ENCODE data around the gene RBM19. TPM values are rescaled to one million over a fixed set of nuclear protein-coding genes. Genes with fewer than 3 reads are reported as not detected.
A peak's percentile ranks its signal among the peaks of the same experiment; 100 is the strongest.

RBM19 gene
- total RNA-seq, 1 experiment from 2014 or later = 61.7 TPM

DNA sequence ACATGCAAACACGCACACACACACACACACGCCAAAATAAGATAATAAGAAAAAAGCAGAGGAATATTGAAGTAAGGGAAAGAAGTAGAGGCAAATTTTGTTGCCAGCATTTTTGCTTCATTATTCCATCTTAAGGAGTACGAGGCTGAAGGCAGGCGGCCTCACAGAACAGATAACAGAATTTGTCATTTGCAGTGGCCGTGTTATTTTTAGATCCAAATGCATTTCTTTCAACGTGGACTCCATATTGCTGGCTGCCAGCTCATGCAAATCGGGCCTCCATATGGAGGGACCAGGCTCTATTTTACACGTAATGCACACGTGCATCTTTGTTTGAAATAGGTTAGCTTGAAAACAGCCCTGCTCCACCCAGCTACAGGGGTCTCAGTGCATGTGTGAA, 172.9 kb downstream of the RBM19 start:
- Histone ChIP-seq H4K20me1 (ENCODE audit: low read length) (no peaks in the 10 kb centered on the region), H3K4me3 (ENCODE audit: low read length) (no peak overlapping the region), H3K9ac (ENCODE audit: low read length) (no peak overlapping the region), H3F3A (ENCODE audit: low read length, unreplicated experiment) (no peaks in the 10 kb centered on the region), H3K79me2 (ENCODE audit: low read length) (no peaks in the 10 kb centered on the region), H2AFZ (ENCODE audit: low read length) (no peak overlapping the region), H3K36me3 (ENCODE audit: low read depth, low read length) (no peaks in the 10 kb centered on the region), H3K27me3 (ENCODE audit: low read length) (no peaks in the 10 kb centered on the region), H3K27ac (ENCODE audit: low read length) (no peak overlapping the region), H3K4me2 (ENCODE audit: low read length) (no peak overlapping the region), H3K9me3 (ENCODE audit: low read length) (no peaks in the 10 kb centered on the region), H3K4me1 (ENCODE audit: insufficient read depth, low read length) (peaks cover 4% of the 10 kb centered on the region), H3K9me2 (replicated peaks; ENCODE audit: low read length) (no peaks in the 10 kb centered on the region)
- ChIA-PET POLR2A (ENCODE audit: unreplicated experiment) (interaction anchor here (0.7 kb wide), 1 partner anchor 1207 kb away, joined by 3 read pairs; no protein-coding TSS in a partner anchor), CTCF (no interaction called here)
- no peak for DNase-seq
- intact Hi-C loops (cut with micrococcal nuclease) = no loop called here
- BruUV-seq (replicated peaks) = no TSS peak
- TF ChIP-seq CTCF (conservative IDR thresholded peaks at IDR 0.05; ENCODE audit: low read depth, low read length) = no peak
- no peak for TF ChIP-seq EZH2 (IDR thresholded peaks at IDR 0.05; ENCODE audit: low read length, unreplicated experiment)
- TF ChIP-seq EZH2phosphoT487 (IDR thresholded peaks at IDR 0.05; ENCODE audit: borderline replicate concordance, low read length) = no peak
- ATAC-seq = no peak

DNA sequence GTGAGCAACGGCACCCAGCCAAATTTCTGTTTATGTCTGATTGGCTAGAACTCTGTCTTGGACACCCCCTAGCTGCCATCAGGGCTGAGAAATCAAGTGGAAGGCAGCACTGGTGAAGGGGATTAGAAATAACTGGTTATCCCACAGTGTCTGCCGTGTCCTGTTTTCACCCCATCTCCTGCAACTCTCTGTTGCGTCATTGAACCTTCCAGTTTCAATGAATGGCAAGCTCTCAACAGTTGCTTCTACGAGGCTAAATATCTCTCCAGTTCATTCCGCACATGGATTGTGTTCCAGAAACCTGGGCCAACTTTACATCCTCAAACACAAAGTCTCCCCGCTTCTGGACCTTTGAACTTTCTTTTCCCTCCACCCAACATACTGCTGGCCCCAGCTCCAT, 173.7 kb downstream of the RBM19 start:
- peaks cover 12% of the 10 kb centered on the region for H3K4me1 ChIP-seq (ENCODE audit: insufficient read depth, low read length)
- H3K9ac ChIP-seq (ENCODE audit: low read length) = no peak overlapping the region
- ATAC-seq (no peak), DNase-seq (no peak)
- POLR2A ChIA-PET (ENCODE audit: unreplicated experiment) = no interaction called here
- H3K27me3 ChIP-seq (ENCODE audit: low read length) = no peaks in the 10 kb centered on the region
- CTCF ChIA-PET = no interaction called here
- intact Hi-C loops (cut with micrococcal nuclease) = no loop called here
- H3K9me3 ChIP-seq (ENCODE audit: low read length) = no peaks in the 10 kb centered on the region
- no peaks in the 10 kb centered on the region for H3F3A ChIP-seq (ENCODE audit: low read length, unreplicated experiment)
- BruUV-seq (replicated peaks) = no TSS peak
- no peak overlapping the region for H3K27ac ChIP-seq (ENCODE audit: low read length)
- H3K4me3 ChIP-seq (ENCODE audit: low read length) = no peak overlapping the region
- no peaks in the 10 kb centered on the region for H3K9me2 ChIP-seq (replicated peaks; ENCODE audit: low read length)
- H4K20me1 ChIP-seq (ENCODE audit: low read length) = no peaks in the 10 kb centered on the region
- H3K79me2 ChIP-seq (ENCODE audit: low read length) = no peaks in the 10 kb centered on the region
- H3K36me3 ChIP-seq (ENCODE audit: low read depth, low read length) = no peaks in the 10 kb centered on the region
- H2AFZ ChIP-seq (ENCODE audit: low read length) = no peak overlapping the region
- no peak overlapping the region for H3K4me2 ChIP-seq (ENCODE audit: low read length)
- TF ChIP-seq EZH2 (IDR thresholded peaks at IDR 0.05; ENCODE audit: low read length, unreplicated experiment) = no peak
- no peak for TF ChIP-seq CTCF (conservative IDR thresholded peaks at IDR 0.05; ENCODE audit: low read depth, low read length)
- TF ChIP-seq EZH2phosphoT487 (IDR thresholded peaks at IDR 0.05; ENCODE audit: borderline replicate concordance, low read length) = no peak

GRCh38 chr12:113788020-113788856, 177.9 kb downstream of the RBM19 start:
- TF ChIP-seq CTCF (conservative IDR thresholded peaks at IDR 0.05; ENCODE audit: low read depth, low read length) (no peak), EZH2phosphoT487 (IDR thresholded peaks at IDR 0.05; ENCODE audit: borderline replicate concordance, low read length) (no peak), EZH2 (IDR thresholded peaks at IDR 0.05; ENCODE audit: low read length, unreplicated experiment) (no peak)
- peaks cover 30% of the 10 kb centered on the region for H3K4me1 ChIP-seq (ENCODE audit: insufficient read depth, low read length)
- no peaks in the 10 kb centered on the region for H3K9me2 ChIP-seq (replicated peaks; ENCODE audit: low read length)
- ChIA-PET CTCF (no interaction called here), POLR2A (ENCODE audit: unreplicated experiment) (no interaction called here)
- no peaks in the 10 kb centered on the region for H3F3A ChIP-seq (ENCODE audit: low read length, unreplicated experiment)
- no TSS peak for BruUV-seq (replicated peaks)
- no peaks in the 10 kb centered on the region for H3K9me3 ChIP-seq (ENCODE audit: low read length)
- H3K9ac ChIP-seq (ENCODE audit: low read length) = no peak overlapping the region
- H3K27me3 ChIP-seq (ENCODE audit: low read length) = no peaks in the 10 kb centered on the region
- H2AFZ ChIP-seq (ENCODE audit: low read length) = no peak overlapping the region
- H3K36me3 ChIP-seq (ENCODE audit: low read depth, low read length) = no peaks in the 10 kb centered on the region
- DNase-seq (peak; percentile 96), ATAC-seq (peak; percentile 74)
- no peaks in the 10 kb centered on the region for H4K20me1 ChIP-seq (ENCODE audit: low read length)
- H3K4me3 ChIP-seq (ENCODE audit: low read length) = no peak overlapping the region
- peak overlapping the region; percentile 23 for H3K27ac ChIP-seq (ENCODE audit: low read length)
- H3K4me2 ChIP-seq (ENCODE audit: low read length) = peak overlapping the region; percentile 52
- intact Hi-C loops (cut with micrococcal nuclease) = loop anchor here (10.0 kb wide), 1 partner anchor 323 kb away; no protein-coding TSS in a partner anchor
- no peaks in the 10 kb centered on the region for H3K79me2 ChIP-seq (ENCODE audit: low read length)

Data from PC-3 (cell line).